HepG2 (cell line): Measurements from ENCODE around the gene NUDT1. TPM values are rescaled to one million over a fixed set of nuclear protein-coding genes. Genes with fewer than 3 reads are reported as not detected.

Experiments used
- E2F5 ChIP-seq: sonication (generic); formaldehyde crosslinking; conservative IDR thresholded peaks from 2 replicates; pipeline ENCODE4 v1.4.0; 2020; ENCODE audit warnings: missing genetic modification reagents
- FOSL2 ChIP-seq: sonication (generic); formaldehyde crosslinking; IDR thresholded peaks from 2 replicates; pipeline ENCODE4 v1.4.0; 2020; ENCODE audit warnings: missing genetic modification reagents
- IRF1 ChIP-seq: sonication (generic); formaldehyde crosslinking; IDR thresholded peaks from 2 replicates; pipeline ENCODE4 v1.4.0; 2020; ENCODE audit warnings: low read depth, mild to moderate bottlenecking, missing genetic modification reagents
- MYPOP ChIP-seq: sonication (generic); formaldehyde crosslinking; IDR thresholded peaks from 2 replicates; pipeline ENCODE4 v1.8.1; 2023; ENCODE audit warnings: mild to moderate bottlenecking, moderate library complexity, missing genetic modification reagents
- ZBTB40 ChIP-seq, 2 experiments: fragments of 450-650 bp in 1 of 2; sonication (generic) in 1 of 2; formaldehyde crosslinking in 1 of 2; IDR thresholded peaks; 2 replicates each; pipeline versions ENCODE4 v1.6.1 to v1.8.0; 2016 to 2022; ENCODE audit warnings: antibody characterized with exemption in 1 of 2, mild to moderate bottlenecking in 1 of 2, missing genetic modification reagents in 1 of 2
- ZNF407 ChIP-seq: sonication (generic); formaldehyde crosslinking; IDR thresholded peaks from one replicate; pipeline ENCODE4 v1.5.1; 2020; ENCODE audit warnings: mild to moderate bottlenecking, missing genetic modification reagents; ENCODE audit errors: not compliant biosample characterization
- polyA plus RNA-seq, 8 experiments: library from polyadenylated mRNA; depleted of rRNA in 3 of 8; stranded (reverse) in 7 of 8; unstranded in 1 of 8; fragments of >200 nt; fragmentation: Illumina TruSeq in 4 of 8; extraction: Trizol in 4 of 8; gene quantifications; 2 replicates each; pipeline versions ENCODE4 v1.2.1 to v1.2.3, GENCODE V29; 2011 to 2016; ENCODE audit warnings: low read depth in 4 of 8, missing spikeins in 1 of 8, mixed read lengths in 1 of 8; ENCODE audit not compliant: insufficient read depth in 1 of 8
- total RNA-seq, 5 experiments: library from RNA; depleted of rRNA; stranded (reverse); fragments of >200 nt; fragmentation: Illumina TruSeq; extraction: Trizol; gene quantifications; 2 replicates each; pipeline ENCODE4 v1.2.3, GENCODE V29; 2016; ENCODE audit warnings: low read depth in 1 of 5

NUDT1 gene
- total and polyA plus RNA-seq, 2 of the 13 experiments (the other 11 are each of a cell fraction or from before 2014, with no cell fraction given) = 9.1 to 26.8 TPM

- TF ChIP-seq IRF1 (CRISPR knock-in tag) = no peak
- peak; percentile 80; the same call in 1 of the 2 replicates for TF ChIP-seq E2F5 (CRISPR knock-in tag)
- no peak for TF ChIP-seq ZBTB40 (IDR thresholded peaks at IDR 0.05)
- TF ChIP-seq ZBTB40 (CRISPR knock-in tag; IDR thresholded peaks at IDR 0.05) = no peak; the same call in 1 of the 2 replicates
- peak; percentile 39 for TF ChIP-seq ZNF407 (CRISPR knock-in tag)
- TF ChIP-seq MYPOP = peak; percentile 81
- TF ChIP-seq FOSL2 (CRISPR knock-in tag) = no peak; the same call in 1 of the 2 replicates
Measured at GRCh38 chr7:2232766-2233520, 9.1 kb upstream of the NUDT1 start, which contains the start of gene MAD1L1 (continued).
